Muscle layer of colon (tissue), 2 donors: ENCODE data around the gene OCA2.
"Not testable (repeated sequence)": the region's sequence is repeated elsewhere in the genome, so short reads cannot be mapped to it uniquely, and the experiment has no call there.

Source experiments
- H3K27ac ChIP-seq: one replicate; pipeline ENCODE4 v1.7.0; 2013; ENCODE audit warnings: low read depth, mild to moderate bottlenecking, low read length, moderate library complexity
- H3K27me3 ChIP-seq, 2 donors: one replicate each; pipeline ENCODE4 v1.7.0; 2013; ENCODE audit warnings: low read length in 2 of 2, mild to moderate bottlenecking in 2 of 2; ENCODE audit not compliant: insufficient read depth in 2 of 2, control insufficient read depth in 1 of 2
- H3K36me3 ChIP-seq: one replicate; pipeline ENCODE4 v1.7.0; 2013; ENCODE audit warnings: mild to moderate bottlenecking, low read length; ENCODE audit not compliant: insufficient read depth
- H3K4me1 ChIP-seq: one replicate; pipeline ENCODE4 v1.7.0; 2013; ENCODE audit warnings: mild to moderate bottlenecking, low read length; ENCODE audit not compliant: insufficient read depth
- H3K4me3 ChIP-seq, 2 donors: one replicate each; pipeline ENCODE4 v1.7.0; 2013; ENCODE audit warnings: low read length in 2 of 2, low read depth in 1 of 2, mild to moderate bottlenecking in 1 of 2, moderate library complexity in 1 of 2
- H3K9ac ChIP-seq: one replicate; pipeline ENCODE4 v1.7.0; 2013; ENCODE audit warnings: low read length
- H3K9me3 ChIP-seq: one replicate; pipeline ENCODE4 v1.7.0; 2013; ENCODE audit warnings: mild to moderate bottlenecking, low read length
- donor health status: abdominal sarcoma.
- donor health status: Adenocarcinoma of cecum.

OCA2 gene

GRCh38 chr15:28129231-28129848, 30.2 kb upstream of the OCA2 start:
- Histone ChIP-seq H3K27ac (no peak overlapping the region), H3K36me3 (peaks cover 48% of the 10 kb centered on the region), H3K9ac (no peak overlapping the region), H3K9me3 (no peaks in the 10 kb centered on the region), H3K4me3 (no peak overlapping the region), H3K27me3 (no peaks in the 10 kb centered on the region), H3K4me1 (no peaks in the 10 kb centered on the region)

GRCh38 chr15:28128031-28128430, 28.9 kb upstream of the OCA2 start:
- Histone ChIP-seq H3K4me3 (no peak overlapping the region), H3K4me1 (no peaks in the 10 kb centered on the region), H3K9ac (no peak overlapping the region), H3K36me3 (peaks cover 58% of the 10 kb centered on the region), H3K9me3 (no peaks in the 10 kb centered on the region), H3K27me3 (no peaks in the 10 kb centered on the region), H3K27ac (no peak overlapping the region)

- peaks cover 54% of the 10 kb centered on the region for H3K36me3 ChIP-seq
- no peaks in the 10 kb centered on the region for H3K9me3 ChIP-seq
- H3K27me3 ChIP-seq: no peaks in the 10 kb centered on the region
- no peak overlapping the region for H3K4me3 ChIP-seq
- H3K9ac ChIP-seq: no peak overlapping the region
- H3K27ac ChIP-seq: no peak overlapping the region
- H3K4me1 ChIP-seq: no peaks in the 10 kb centered on the region
Measured at GRCh38 chr15:28127036-28127435, 27.9 kb upstream of the OCA2 start.

GRCh38 chr15:28125673-28126651, 26.8 kb upstream of the OCA2 start:
- no peak overlapping the region for H3K9ac ChIP-seq
- H3K4me3 ChIP-seq: no peak overlapping the region
- no peaks in the 10 kb centered on the region for H3K9me3 ChIP-seq
- peaks cover 48% of the 10 kb centered on the region for H3K36me3 ChIP-seq
- H3K4me1 ChIP-seq: no peaks in the 10 kb centered on the region
- H3K27me3 ChIP-seq: no peaks in the 10 kb centered on the region
- H3K27ac ChIP-seq: no peak overlapping the region

GRCh38 chr15:28124841-28125240, 25.7 kb upstream of the OCA2 start:
- Histone ChIP-seq H3K36me3 (peaks cover 54% of the 10 kb centered on the region), H3K4me1 (no peaks in the 10 kb centered on the region), H3K27ac (no peak overlapping the region), H3K4me3 (no peak overlapping the region), H3K9ac (no peak overlapping the region), H3K9me3 (no peaks in the 10 kb centered on the region), H3K27me3 (no peaks in the 10 kb centered on the region)

GRCh38 chr15:28123408-28124023, 24.4 kb upstream of the OCA2 start:
- H3K9me3 ChIP-seq: no peaks in the 10 kb centered on the region
- no peaks in the 10 kb centered on the region for H3K27me3 ChIP-seq
- no peak overlapping the region for H3K9ac ChIP-seq
- H3K4me3 ChIP-seq: no peak overlapping the region
- H3K27ac ChIP-seq: no peak overlapping the region
- H3K36me3 ChIP-seq: peaks cover 46% of the 10 kb centered on the region
- H3K4me1 ChIP-seq: no peaks in the 10 kb centered on the region

GRCh38 chr15:28122038-28122949, 23.2 kb upstream of the OCA2 start:
- Histone ChIP-seq H3K27ac (no peak overlapping the region), H3K4me1 (no peaks in the 10 kb centered on the region), H3K36me3 (peaks cover 52% of the 10 kb centered on the region), H3K4me3 (no peak overlapping the region), H3K27me3 (no peaks in the 10 kb centered on the region), H3K9ac (no peak overlapping the region), H3K9me3 (no peaks in the 10 kb centered on the region)

GRCh38 chr15:28121577-28121976, 22.5 kb upstream of the OCA2 start:
- not testable (repeated sequence) for H3K9ac ChIP-seq
- peaks cover 59% of the 10 kb centered on the region for H3K36me3 ChIP-seq

GRCh38 chr15:28120359-28120640, 21.2 kb upstream of the OCA2 start:
- Histone ChIP-seq H3K9me3 (no peaks in the 10 kb centered on the region), H3K9ac (no peak overlapping the region), H3K36me3 (peaks cover 61% of the 10 kb centered on the region), H3K4me3 (no peak overlapping the region), H3K27ac (no peak overlapping the region), H3K27me3 (no peaks in the 10 kb centered on the region), H3K4me1 (no peaks in the 10 kb centered on the region)

More at GRCh38 chr15:28121577-28121976, 22.5 kb upstream of the OCA2 start:
- not testable (repeated sequence) for H3K4me3 ChIP-seq, H3K4me1 ChIP-seq, H3K27me3 ChIP-seq, H3K27ac ChIP-seq, H3K9me3 ChIP-seq

- no peak overlapping the region for H3K4me3 ChIP-seq
- H3K27ac ChIP-seq: no peak overlapping the region
- H3K36me3 ChIP-seq: peaks cover 63% of the 10 kb centered on the region
- H3K27me3 ChIP-seq: no peaks in the 10 kb centered on the region
- H3K9me3 ChIP-seq: no peaks in the 10 kb centered on the region
- H3K9ac ChIP-seq: no peak overlapping the region
- no peaks in the 10 kb centered on the region for H3K4me1 ChIP-seq
Measured at GRCh38 chr15:28118531-28118930, 19.4 kb upstream of the OCA2 start.

- Histone ChIP-seq H3K4me1 (no peaks in the 10 kb centered on the region), H3K9ac (no peak overlapping the region), H3K4me3 (no peak overlapping the region), H3K27ac (no peak overlapping the region), H3K36me3 (peaks cover 63% of the 10 kb centered on the region), H3K9me3 (no peaks in the 10 kb centered on the region), H3K27me3 (no peaks in the 10 kb centered on the region)
Measured at GRCh38 chr15:28118083-28118482, 19.0 kb upstream of the OCA2 start.
